ENCODE data around the gene CD151. TPM values are rescaled to one million over a fixed set of nuclear protein-coding genes. Genes with fewer than 3 reads are reported as not detected.

Gene CD151
- total and polyA plus RNA-seq, 2 experiments from 2014 or later, result 62.9 to 109 TPM

DNA sequence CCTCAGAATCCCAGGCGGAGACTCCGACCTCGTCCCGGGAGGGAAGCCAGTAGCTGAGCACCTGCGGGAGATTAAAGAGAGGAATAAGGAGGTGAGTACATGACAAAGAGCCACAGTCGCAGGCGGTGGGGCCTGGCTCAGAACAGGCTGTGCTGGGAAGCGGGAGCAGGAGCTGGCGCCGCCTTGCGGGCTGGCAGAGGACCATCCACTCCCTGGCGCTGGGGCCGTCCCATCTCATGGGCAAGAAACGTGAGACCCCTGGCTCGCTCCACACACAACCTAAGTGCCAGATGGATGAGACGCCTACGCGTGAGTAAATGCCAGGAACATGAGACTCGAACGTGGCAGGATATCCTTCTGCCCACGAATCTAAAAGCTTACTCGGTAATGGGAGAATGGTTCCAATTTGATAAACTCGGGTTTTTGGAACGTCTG lies 49.2 kb upstream of the CD151 start (continued):
- TF ChIP-seq, protein P1, sequence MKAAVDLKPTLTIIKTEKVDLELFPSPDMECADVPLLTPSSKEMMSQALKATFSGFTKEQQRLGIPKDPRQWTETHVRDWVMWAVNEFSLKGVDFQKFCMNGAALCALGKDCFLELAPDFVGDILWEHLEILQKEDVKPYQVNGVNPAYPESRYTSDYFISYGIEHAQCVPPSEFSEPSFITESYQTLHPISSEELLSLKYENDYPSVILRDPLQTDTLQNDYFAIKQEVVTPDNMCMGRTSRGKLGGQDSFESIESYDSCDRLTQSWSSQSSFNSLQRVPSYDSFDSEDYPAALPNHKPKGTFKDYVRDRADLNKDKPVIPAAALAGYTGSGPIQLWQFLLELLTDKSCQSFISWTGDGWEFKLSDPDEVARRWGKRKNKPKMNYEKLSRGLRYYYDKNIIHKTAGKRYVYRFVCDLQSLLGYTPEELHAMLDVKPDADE (IDR thresholded peaks at IDR 0.05), result no peak

DNA sequence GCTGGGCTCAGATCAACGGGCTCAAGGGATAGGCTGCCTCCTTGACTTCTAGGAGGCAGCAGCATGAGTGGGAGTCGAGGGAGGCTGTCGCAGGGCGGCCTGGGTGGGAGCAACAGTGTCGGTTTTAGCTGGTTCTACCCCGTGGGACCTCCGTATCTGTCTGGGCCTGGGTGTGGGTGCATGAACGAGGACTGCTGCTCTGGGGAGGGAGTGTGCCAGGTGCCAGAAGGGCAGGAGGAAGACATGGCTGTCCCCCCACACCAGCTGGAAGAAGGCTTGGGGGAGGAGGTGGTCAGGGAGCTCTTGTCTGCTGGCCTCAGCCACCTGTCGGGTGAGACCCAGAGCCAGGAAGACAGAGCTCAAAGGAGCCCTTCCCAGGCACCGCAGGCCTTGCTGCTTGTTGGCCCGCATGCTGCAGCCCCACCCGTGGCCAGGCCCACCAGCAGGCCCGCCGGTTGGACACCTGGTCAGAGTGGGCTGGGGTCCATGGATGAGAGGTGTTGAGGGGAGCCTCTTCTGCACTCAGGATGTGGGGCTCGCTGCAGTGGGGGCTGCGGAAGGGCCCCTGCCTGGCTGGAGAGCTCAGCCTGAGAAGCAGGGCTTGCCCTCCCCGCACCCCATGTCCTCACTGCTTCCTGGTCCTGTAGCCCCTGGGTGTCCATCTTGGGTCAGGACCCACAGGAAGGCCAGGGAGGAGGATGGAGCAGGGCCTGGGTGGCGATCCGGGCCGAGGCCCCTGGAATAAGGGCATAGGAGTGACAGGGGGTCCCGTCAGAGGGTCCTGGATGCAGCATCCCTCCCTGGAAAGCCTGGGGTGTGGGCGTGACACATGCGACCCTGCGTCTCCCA lies 46.3 kb upstream of the CD151 start:
- H3K27me3 Mint-ChIP-seq (ENCODE audit: insufficient read depth, low read depth, poor library complexity), result peaks cover 20% of the 10 kb centered on the region
- Histone ChIP-seq H3K4me2 (no peak overlapping the region), H4K20me1 (replicated peaks; ENCODE audit: insufficient read depth) (peaks cover 10% of the 10 kb centered on the region), H3K27ac (ENCODE audit: low read depth) (no peak overlapping the region), H3F3A (replicated peaks; ENCODE audit: low read depth) (peaks cover 19% of the 10 kb centered on the region), H3K4me3 (no peak overlapping the region), H3K4me1 (ENCODE audit: insufficient read depth) (peaks cover 28% of the 10 kb centered on the region), H3K79me2 (replicated peaks; ENCODE audit: insufficient read depth) (no peaks in the 10 kb centered on the region), H3K27me3 (ENCODE audit: insufficient read depth) (no peaks in the 10 kb centered on the region), H3K9me2 (ENCODE audit: insufficient read depth) (no peaks in the 10 kb centered on the region), H2AFZ (no peak overlapping the region), H3K36me3 (ENCODE audit: insufficient read depth) (no peaks in the 10 kb centered on the region)
- H3K27ac Mint-ChIP-seq, result no peak overlapping the region
- no peaks in the 10 kb centered on the region for H3K9me3 Mint-ChIP-seq
- H3K4me3 Mint-ChIP-seq, result no peak overlapping the region; the same call in 2 of the 3 replicates
- ATAC-seq (no peak), DNase-seq (ENCODE audit: low spot score) (no peak)
- H3K4me1 Mint-ChIP-seq, result peaks cover 40% of the 10 kb centered on the region
- peaks cover 13% of the 10 kb centered on the region; the same call in 2 of the 3 replicates for H3K36me3 Mint-ChIP-seq (ENCODE audit: low read depth)
- TF ChIP-seq EZH2phosphoT487 (IDR thresholded peaks at IDR 0.05; ENCODE audit: unreplicated experiment), result no peak
- TF ChIP-seq NANOG (IDR thresholded peaks at IDR 0.05; ENCODE audit: borderline replicate concordance), result no peak
- TF ChIP-seq STAT1 (IDR thresholded peaks at IDR 0.05; ENCODE audit: unreplicated experiment), result no peak
- TF ChIP-seq, protein P1 (IDR thresholded peaks at IDR 0.05), result no peak
- TF ChIP-seq, protein P2, sequence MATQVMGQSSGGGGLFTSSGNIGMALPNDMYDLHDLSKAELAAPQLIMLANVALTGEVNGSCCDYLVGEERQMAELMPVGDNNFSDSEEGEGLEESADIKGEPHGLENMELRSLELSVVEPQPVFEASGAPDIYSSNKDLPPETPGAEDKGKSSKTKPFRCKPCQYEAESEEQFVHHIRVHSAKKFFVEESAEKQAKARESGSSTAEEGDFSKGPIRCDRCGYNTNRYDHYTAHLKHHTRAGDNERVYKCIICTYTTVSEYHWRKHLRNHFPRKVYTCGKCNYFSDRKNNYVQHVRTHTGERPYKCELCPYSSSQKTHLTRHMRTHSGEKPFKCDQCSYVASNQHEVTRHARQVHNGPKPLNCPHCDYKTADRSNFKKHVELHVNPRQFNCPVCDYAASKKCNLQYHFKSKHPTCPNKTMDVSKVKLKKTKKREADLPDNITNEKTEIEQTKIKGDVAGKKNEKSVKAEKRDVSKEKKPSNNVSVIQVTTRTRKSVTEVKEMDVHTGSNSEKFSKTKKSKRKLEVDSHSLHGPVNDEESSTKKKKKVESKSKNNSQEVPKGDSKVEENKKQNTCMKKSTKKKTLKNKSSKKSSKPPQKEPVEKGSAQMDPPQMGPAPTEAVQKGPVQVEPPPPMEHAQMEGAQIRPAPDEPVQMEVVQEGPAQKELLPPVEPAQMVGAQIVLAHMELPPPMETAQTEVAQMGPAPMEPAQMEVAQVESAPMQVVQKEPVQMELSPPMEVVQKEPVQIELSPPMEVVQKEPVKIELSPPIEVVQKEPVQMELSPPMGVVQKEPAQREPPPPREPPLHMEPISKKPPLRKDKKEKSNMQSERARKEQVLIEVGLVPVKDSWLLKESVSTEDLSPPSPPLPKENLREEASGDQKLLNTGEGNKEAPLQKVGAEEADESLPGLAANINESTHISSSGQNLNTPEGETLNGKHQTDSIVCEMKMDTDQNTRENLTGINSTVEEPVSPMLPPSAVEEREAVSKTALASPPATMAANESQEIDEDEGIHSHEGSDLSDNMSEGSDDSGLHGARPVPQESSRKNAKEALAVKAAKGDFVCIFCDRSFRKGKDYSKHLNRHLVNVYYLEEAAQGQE (IDR thresholded peaks at IDR 0.05; ENCODE audit: unreplicated experiment), result no peak
- TF ChIP-seq ZNF114 (CRISPR knock-in tag; IDR thresholded peaks at IDR 0.05), result no peak
- no peak for TF ChIP-seq CREB1 (CRISPR knock-in tag; IDR thresholded peaks at IDR 0.05; ENCODE audit: low read depth)
- TF ChIP-seq, protein P3, sequence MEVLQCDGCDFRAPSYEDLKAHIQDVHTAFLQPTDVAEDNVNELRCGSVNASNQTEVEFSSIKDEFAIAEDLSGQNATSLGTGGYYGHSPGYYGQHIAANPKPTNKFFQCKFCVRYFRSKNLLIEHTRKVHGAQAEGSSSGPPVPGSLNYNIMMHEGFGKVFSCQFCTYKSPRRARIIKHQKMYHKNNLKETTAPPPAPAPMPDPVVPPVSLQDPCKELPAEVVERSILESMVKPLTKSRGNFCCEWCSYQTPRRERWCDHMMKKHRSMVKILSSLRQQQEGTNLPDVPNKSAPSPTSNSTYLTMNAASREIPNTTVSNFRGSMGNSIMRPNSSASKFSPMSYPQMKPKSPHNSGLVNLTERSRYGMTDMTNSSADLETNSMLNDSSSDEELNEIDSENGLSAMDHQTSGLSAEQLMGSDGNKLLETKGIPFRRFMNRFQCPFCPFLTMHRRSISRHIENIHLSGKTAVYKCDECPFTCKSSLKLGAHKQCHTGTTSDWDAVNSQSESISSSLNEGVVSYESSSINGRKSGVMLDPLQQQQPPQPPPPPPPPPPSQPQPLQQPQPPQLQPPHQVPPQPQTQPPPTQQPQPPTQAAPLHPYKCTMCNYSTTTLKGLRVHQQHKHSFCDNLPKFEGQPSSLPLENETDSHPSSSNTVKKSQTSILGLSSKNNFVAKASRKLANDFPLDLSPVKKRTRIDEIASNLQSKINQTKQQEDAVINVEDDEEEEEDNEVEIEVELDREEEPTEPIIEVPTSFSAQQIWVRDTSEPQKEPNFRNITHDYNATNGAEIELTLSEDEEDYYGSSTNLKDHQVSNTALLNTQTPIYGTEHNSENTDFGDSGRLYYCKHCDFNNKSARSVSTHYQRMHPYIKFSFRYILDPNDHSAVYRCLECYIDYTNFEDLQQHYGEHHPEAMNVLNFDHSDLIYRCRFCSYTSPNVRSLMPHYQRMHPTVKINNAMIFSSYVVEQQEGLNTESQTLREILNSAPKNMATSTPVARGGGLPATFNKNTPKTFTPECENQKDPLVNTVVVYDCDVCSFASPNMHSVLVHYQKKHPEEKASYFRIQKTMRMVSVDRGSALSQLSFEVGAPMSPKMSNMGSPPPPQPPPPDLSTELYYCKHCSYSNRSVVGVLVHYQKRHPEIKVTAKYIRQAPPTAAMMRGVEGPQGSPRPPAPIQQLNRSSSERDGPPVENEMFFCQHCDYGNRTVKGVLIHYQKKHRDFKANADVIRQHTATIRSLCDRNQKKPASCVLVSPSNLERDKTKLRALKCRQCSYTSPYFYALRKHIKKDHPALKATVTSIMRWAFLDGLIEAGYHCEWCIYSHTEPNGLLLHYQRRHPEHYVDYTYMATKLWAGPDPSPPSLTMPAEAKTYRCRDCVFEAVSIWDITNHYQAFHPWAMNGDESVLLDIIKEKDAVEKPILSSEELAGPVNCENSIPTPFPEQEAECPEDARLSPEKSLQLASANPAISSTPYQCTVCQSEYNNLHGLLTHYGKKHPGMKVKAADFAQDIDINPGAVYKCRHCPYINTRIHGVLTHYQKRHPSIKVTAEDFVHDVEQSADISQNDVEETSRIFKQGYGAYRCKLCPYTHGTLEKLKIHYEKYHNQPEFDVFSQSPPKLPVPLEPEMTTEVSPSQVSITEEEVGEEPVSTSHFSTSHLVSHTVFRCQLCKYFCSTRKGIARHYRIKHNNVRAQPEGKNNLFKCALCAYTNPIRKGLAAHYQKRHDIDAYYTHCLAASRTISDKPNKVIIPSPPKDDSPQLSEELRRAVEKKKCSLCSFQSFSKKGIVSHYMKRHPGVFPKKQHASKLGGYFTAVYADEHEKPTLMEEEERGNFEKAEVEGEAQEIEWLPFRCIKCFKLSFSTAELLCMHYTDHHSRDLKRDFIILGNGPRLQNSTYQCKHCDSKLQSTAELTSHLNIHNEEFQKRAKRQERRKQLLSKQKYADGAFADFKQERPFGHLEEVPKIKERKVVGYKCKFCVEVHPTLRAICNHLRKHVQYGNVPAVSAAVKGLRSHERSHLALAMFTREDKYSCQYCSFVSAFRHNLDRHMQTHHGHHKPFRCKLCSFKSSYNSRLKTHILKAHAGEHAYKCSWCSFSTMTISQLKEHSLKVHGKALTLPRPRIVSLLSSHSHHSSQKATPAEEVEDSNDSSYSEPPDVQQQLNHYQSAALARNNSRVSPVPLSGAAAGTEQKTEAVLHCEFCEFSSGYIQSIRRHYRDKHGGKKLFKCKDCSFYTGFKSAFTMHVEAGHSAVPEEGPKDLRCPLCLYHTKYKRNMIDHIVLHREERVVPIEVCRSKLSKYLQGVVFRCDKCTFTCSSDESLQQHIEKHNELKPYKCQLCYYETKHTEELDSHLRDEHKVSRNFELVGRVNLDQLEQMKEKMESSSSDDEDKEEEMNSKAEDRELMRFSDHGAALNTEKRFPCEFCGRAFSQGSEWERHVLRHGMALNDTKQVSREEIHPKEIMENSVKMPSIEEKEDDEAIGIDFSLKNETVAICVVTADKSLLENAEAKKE (CRISPR knock-in tag; IDR thresholded peaks at IDR 0.05), result no peak
- no peak for TF ChIP-seq JUNB (IDR thresholded peaks at IDR 0.05; ENCODE audit: unreplicated experiment)
- no peak; the same call in none of the 2 replicates for TF ChIP-seq POLR2AphosphoS5 (IDR thresholded peaks at IDR 0.05; ENCODE audit: low read depth)
- TF ChIP-seq ZNF331 (CRISPR knock-in tag; IDR thresholded peaks at IDR 0.05; ENCODE audit: low read depth), result no peak
